ENCODE data around the gene BRWD1. TPM values are rescaled to one million over a fixed set of nuclear protein-coding genes. Genes with fewer than 3 reads are reported as not detected.

The BRWD1 gene
- total and polyA plus RNA-seq, 2 experiments from 2014 or later, result 35.2 to 75.5 TPM

- H2AFZ ChIP-seq, result no peak overlapping the region
- no peak for ATAC-seq
- H3K4me3 Mint-ChIP-seq, result no peak overlapping the region
These were observed 97.1 kb downstream of the BRWD1 start for GRCh38 chr21:39216290-39216689.

GRCh38 chr21:39215078-39215477 is 98.4 kb downstream of the BRWD1 start:
- H3K4me2 ChIP-seq, result no peak overlapping the region
- no peak for DNase-seq (ENCODE audit: low spot score)
- H3K9me2 ChIP-seq (ENCODE audit: insufficient read depth), result no peaks in the 10 kb centered on the region
- no peaks in the 10 kb centered on the region for H4K20me1 ChIP-seq (replicated peaks; ENCODE audit: insufficient read depth)
- Mint-ChIP-seq H3K27ac (peak overlapping the region; percentile 38; the same call in 1 of the 2 replicates), H3K36me3 (ENCODE audit: low read depth) (peaks cover 44% of the 10 kb centered on the region), H3K4me1 (no peaks in the 10 kb centered on the region), H3K9me3 (no peaks in the 10 kb centered on the region), H3K27me3 (ENCODE audit: insufficient read depth, low read depth, poor library complexity) (no peaks in the 10 kb centered on the region), H3K4me3 (no peak overlapping the region)
- no peak overlapping the region for H3K27ac ChIP-seq (ENCODE audit: low read depth)
- H3K36me3 ChIP-seq (ENCODE audit: insufficient read depth), result peaks cover 19% of the 10 kb centered on the region; the same call in 1 of the 2 replicates
- no peaks in the 10 kb centered on the region; the same call in 1 of the 2 replicates for H3K79me2 ChIP-seq (replicated peaks; ENCODE audit: insufficient read depth)
- ATAC-seq, result no peak
- H3K27me3 ChIP-seq (ENCODE audit: insufficient read depth), result no peaks in the 10 kb centered on the region
- H3K4me1 ChIP-seq (ENCODE audit: insufficient read depth), result no peaks in the 10 kb centered on the region
- H3K4me3 ChIP-seq, result no peak overlapping the region
- no peaks in the 10 kb centered on the region for H3F3A ChIP-seq (replicated peaks; ENCODE audit: low read depth)
- no peak overlapping the region for H2AFZ ChIP-seq
- TF ChIP-seq ETS1 (IDR thresholded peaks at IDR 0.05) (no peak), ZNF331 (CRISPR knock-in tag; IDR thresholded peaks at IDR 0.05; ENCODE audit: low read depth) (no peak), POLR2AphosphoS5 (IDR thresholded peaks at IDR 0.05; ENCODE audit: low read depth) (no peak), REST (IDR thresholded peaks at IDR 0.05; ENCODE audit: unreplicated experiment) (no peak)

More at GRCh38 chr21:39216290-39216689, 97.1 kb downstream of the BRWD1 start:
- no peaks in the 10 kb centered on the region for H4K20me1 ChIP-seq (replicated peaks; ENCODE audit: insufficient read depth)
- Mint-ChIP-seq H3K36me3 (ENCODE audit: low read depth) (peaks cover 34% of the 10 kb centered on the region), H3K4me1 (no peaks in the 10 kb centered on the region), H3K27me3 (ENCODE audit: insufficient read depth, low read depth, poor library complexity) (no peaks in the 10 kb centered on the region), H3K27ac (0 out of 2 replicates have a peak overlapping the region, but pooled peaks have one; percentile 41), H3K9me3 (no peaks in the 10 kb centered on the region)
- no peak for TF ChIP-seq REST (IDR thresholded peaks at IDR 0.05; ENCODE audit: unreplicated experiment)
- TF ChIP-seq ZNF114 (CRISPR knock-in tag; IDR thresholded peaks at IDR 0.05), result no peak
- TF ChIP-seq POLR2AphosphoS5 (IDR thresholded peaks at IDR 0.05; ENCODE audit: low read depth), result no peak
- no peaks in the 10 kb centered on the region for H3K4me1 ChIP-seq (ENCODE audit: insufficient read depth)
- peaks cover 14% of the 10 kb centered on the region; the same call in 1 of the 2 replicates for H3K36me3 ChIP-seq (ENCODE audit: insufficient read depth)
- no peaks in the 10 kb centered on the region for H3F3A ChIP-seq (replicated peaks; ENCODE audit: low read depth)
- H3K27me3 ChIP-seq (ENCODE audit: insufficient read depth), result no peaks in the 10 kb centered on the region
- H3K79me2 ChIP-seq (replicated peaks; ENCODE audit: insufficient read depth), result no peaks in the 10 kb centered on the region; the same call in 1 of the 2 replicates
- no peak for DNase-seq (ENCODE audit: low spot score)
- H3K27ac ChIP-seq (ENCODE audit: low read depth), result no peak overlapping the region
- no peak overlapping the region for H3K4me2 ChIP-seq
- H3K9me2 ChIP-seq (ENCODE audit: insufficient read depth), result no peaks in the 10 kb centered on the region
- no peak overlapping the region for H3K4me3 ChIP-seq

Measured in GM23338 (cell line).